ENCODE data around the gene C1QTNF9.

- TF ChIP-seq CTCF (IDR thresholded peaks at IDR 0.05), result no peak
- no peak for TF ChIP-seq POLR2A (IDR thresholded peaks at IDR 0.05)
Measured at GRCh38 chr13:24277761-24278160, 31.6 kb upstream of the C1QTNF9 start.

Data from lower leg skin (tissue), 3 donors.